ENCODE measurements around the gene LMF1.

Gene LMF1

GRCh38 chr16:813916-814412 is 156.8 kb downstream of the LMF1 start:
- Histone ChIP-seq H3K4me3 (ENCODE audit: low read depth, low read length) (no peak overlapping the region), H2AFZ (no peak overlapping the region), H3K27me3 (ENCODE audit: control insufficient read depth, insufficient read depth, low read length) (no peaks in the 10 kb centered on the region), H3K9me3 (ENCODE audit: control insufficient read depth, low read length) (no peaks in the 10 kb centered on the region), H3K79me2 (no peaks in the 10 kb centered on the region), H3K4me1 (no peaks in the 10 kb centered on the region), H3K36me3 (ENCODE audit: control insufficient read depth, insufficient read depth, low read length) (no peaks in the 10 kb centered on the region), H3K27ac (no peak overlapping the region), H3K9ac (no peak overlapping the region), H3K4me2 (ENCODE audit: low read length) (no peak overlapping the region)
- TF ChIP-seq, protein P1, sequence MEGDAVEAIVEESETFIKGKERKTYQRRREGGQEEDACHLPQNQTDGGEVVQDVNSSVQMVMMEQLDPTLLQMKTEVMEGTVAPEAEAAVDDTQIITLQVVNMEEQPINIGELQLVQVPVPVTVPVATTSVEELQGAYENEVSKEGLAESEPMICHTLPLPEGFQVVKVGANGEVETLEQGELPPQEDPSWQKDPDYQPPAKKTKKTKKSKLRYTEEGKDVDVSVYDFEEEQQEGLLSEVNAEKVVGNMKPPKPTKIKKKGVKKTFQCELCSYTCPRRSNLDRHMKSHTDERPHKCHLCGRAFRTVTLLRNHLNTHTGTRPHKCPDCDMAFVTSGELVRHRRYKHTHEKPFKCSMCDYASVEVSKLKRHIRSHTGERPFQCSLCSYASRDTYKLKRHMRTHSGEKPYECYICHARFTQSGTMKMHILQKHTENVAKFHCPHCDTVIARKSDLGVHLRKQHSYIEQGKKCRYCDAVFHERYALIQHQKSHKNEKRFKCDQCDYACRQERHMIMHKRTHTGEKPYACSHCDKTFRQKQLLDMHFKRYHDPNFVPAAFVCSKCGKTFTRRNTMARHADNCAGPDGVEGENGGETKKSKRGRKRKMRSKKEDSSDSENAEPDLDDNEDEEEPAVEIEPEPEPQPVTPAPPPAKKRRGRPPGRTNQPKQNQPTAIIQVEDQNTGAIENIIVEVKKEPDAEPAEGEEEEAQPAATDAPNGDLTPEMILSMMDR (IDR thresholded peaks at IDR 0.05), result no peak

DNA sequence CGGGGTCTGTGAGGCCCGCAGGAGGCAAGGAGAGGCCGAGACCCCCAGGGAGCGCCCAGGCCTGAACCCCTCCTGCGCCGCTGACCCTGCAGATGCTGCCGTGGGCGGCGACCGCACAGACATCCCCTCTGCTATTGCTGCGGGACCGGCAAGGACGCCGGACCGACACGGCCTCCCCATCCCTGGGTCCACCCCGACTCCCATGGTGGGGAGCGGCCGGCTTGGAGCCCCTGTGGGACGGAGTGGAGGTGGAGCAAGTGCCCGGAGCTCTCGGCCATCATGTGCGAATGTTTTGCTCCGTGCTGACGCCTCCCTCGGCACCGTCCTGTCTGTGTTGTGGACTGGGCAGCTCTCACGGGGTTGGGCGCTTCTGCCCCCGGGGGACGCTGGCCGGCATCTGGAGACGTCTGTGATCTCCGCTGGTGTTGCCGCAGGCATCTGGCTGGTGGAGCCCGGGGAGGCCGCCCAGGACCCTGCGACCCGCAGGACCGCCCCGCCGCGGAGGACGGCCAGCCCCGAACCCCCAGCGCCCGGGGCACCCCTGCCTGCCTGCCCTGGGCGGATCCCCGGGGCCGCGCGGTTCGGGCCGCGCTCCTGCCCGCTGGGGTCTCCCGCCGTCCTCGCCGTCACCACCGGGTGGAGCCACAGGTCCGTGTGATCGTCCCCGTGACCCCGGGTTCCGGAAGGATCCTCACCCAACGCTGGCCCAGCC is 157.4 kb downstream of the LMF1 start:
- H3K4me1 ChIP-seq, result no peaks in the 10 kb centered on the region
- H3K4me2 ChIP-seq (ENCODE audit: low read length), result peak overlapping the region; percentile 41
- H3K4me3 ChIP-seq (ENCODE audit: low read depth, low read length), result peak overlapping the region; percentile 22
- TF ChIP-seq, protein P1 (IDR thresholded peaks at IDR 0.05), result no peak
- no peak overlapping the region for H3K9ac ChIP-seq
- no peak overlapping the region for H2AFZ ChIP-seq
- H3K27ac ChIP-seq, result no peak overlapping the region
- no peaks in the 10 kb centered on the region for H3K9me3 ChIP-seq (ENCODE audit: control insufficient read depth, low read length)
- H3K36me3 ChIP-seq (ENCODE audit: control insufficient read depth, insufficient read depth, low read length), result no peaks in the 10 kb centered on the region
- H3K79me2 ChIP-seq, result no peaks in the 10 kb centered on the region
- no peaks in the 10 kb centered on the region for H3K27me3 ChIP-seq (ENCODE audit: control insufficient read depth, insufficient read depth, low read length)

GRCh38 chr16:808085-808386 is 162.7 kb downstream of the LMF1 start:
- no peak overlapping the region for H3K9ac ChIP-seq
- H3K4me1 ChIP-seq, result peaks cover 2% of the 10 kb centered on the region
- no peaks in the 10 kb centered on the region for H3K36me3 ChIP-seq (ENCODE audit: control insufficient read depth, insufficient read depth, low read length)
- no peaks in the 10 kb centered on the region for H3K79me2 ChIP-seq
- H3K4me2 ChIP-seq (ENCODE audit: low read length), result peak overlapping the region; percentile 86
- H2AFZ ChIP-seq, result peak overlapping the region; percentile 96
- H3K27me3 ChIP-seq (ENCODE audit: control insufficient read depth, insufficient read depth, low read length), result no peaks in the 10 kb centered on the region
- TF ChIP-seq, protein P1 (IDR thresholded peaks at IDR 0.05), result no peak
- no peak overlapping the region for H3K27ac ChIP-seq
- no peaks in the 10 kb centered on the region for H3K9me3 ChIP-seq (ENCODE audit: control insufficient read depth, low read length)
- peak overlapping the region; percentile 85 for H3K4me3 ChIP-seq (ENCODE audit: low read depth, low read length)

GRCh38 chr16:807347-808084 is 163.3 kb downstream of the LMF1 start:
- peak overlapping the region; percentile 89 for H3K9ac ChIP-seq
- TF ChIP-seq, protein P1 (IDR thresholded peaks at IDR 0.05), result no peak
- no peaks in the 10 kb centered on the region for H3K27me3 ChIP-seq (ENCODE audit: control insufficient read depth, insufficient read depth, low read length)

More at GRCh38 chr16:807347-808084, 163.3 kb downstream of the LMF1 start:
- H3K36me3 ChIP-seq (ENCODE audit: control insufficient read depth, insufficient read depth, low read length), result no peaks in the 10 kb centered on the region
- H3K4me2 ChIP-seq (ENCODE audit: low read length), result peak overlapping the region; percentile 92
- H3K27ac ChIP-seq, result peak overlapping the region; percentile 87
- H2AFZ ChIP-seq, result peak overlapping the region; percentile 96
- peak overlapping the region; percentile 85 for H3K4me3 ChIP-seq (ENCODE audit: low read depth, low read length)
- H3K9me3 ChIP-seq (ENCODE audit: control insufficient read depth, low read length), result no peaks in the 10 kb centered on the region
- no peaks in the 10 kb centered on the region for H3K79me2 ChIP-seq
- peaks cover 2% of the 10 kb centered on the region for H3K4me1 ChIP-seq

All from parathyroid adenoma (tissue), 2 donors.